NCI-H510A treated with DMSO at 0.1 percent for 48 hours (cell line): Measurements from ENCODE around the gene ADCY3.

Experiments used
- DNase-seq: peaks from one replicate; lab custom pipeline; 2025; lab: John Stamatoyannopoulos, UW

The ADCY3 gene

DNA sequence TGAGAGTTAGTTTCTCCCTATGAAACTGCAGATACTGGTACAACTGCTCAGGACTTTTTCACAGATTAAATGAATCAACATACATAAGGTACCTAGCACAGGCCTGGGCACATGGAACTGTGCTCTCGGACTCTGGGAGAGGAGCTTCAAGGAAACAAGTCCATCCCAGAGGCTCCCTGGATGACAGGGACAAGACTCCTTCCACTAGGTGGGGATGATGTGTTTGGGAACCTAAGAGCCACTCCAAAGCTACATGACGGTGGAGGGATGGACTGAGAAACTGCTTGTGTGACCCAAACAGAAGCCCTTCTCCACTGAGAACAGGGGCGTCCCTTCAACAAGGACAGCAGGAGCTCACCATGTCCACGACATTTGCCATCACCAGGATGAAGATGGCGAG, 89.7 kb downstream of the ADCY3 start:
- DNase-seq: no peak

GRCh38 chr2:24828238-24828996, 91.6 kb downstream of the ADCY3 start:
- no peak for DNase-seq

GRCh38 chr2:24827321-24828237, 92.5 kb downstream of the ADCY3 start:
- DNase-seq: peak; percentile 83

GRCh38 chr2:24826773-24827145, 93.3 kb downstream of the ADCY3 start:
- no peak for DNase-seq

- DNase-seq: no peak
Observed at GRCh38 chr2:24825883-24826772, 93.9 kb downstream of the ADCY3 start.

DNA sequence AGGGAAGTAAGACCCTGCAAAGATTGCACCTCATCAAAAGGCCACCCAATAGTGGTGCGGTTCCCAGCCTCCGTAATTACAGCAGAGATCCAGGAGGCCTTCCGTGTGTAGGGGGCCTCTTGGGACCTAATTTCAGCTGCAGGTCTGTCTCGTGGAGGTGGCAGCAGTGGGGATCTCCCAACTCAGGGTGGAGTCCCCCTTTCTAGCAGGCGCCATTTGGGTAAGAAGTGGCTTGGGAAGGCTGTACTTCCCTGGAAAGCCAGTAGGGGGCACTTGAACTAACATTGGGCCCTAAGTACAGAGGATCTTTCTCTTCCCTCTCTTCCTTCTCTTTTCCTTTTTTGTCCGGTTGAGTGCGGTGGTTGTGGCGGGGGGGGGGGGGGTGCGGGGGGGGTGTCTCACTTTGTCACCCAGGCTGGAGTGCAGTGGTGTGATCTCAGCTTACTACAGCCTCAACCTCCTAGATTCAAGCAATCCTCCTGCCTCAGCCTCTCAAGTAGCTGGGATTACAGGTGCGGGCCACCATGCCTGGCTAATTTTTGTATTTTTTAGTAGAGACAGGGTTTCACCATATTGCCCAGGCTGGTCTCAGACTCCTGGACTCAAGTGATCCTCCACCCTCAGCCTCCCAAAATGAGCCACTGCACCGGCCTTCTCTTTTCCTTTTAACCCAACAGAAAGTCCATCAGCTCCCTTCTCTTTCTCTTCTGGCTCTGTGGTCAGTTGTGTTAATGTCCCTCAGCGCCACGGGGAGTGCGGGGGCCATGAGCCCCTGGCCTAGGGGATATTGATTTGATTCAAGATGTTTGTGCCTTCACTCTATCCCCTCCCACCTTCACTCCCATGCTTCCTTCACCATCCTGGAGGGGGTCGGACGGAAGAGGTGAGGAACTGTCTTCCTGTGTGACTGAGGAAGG, 94.8 kb downstream of the ADCY3 start:
- DNase-seq: no peak

- DNase-seq: no peak
Observed at GRCh38 chr2:24824071-24824588, 95.9 kb downstream of the ADCY3 start.

DNA sequence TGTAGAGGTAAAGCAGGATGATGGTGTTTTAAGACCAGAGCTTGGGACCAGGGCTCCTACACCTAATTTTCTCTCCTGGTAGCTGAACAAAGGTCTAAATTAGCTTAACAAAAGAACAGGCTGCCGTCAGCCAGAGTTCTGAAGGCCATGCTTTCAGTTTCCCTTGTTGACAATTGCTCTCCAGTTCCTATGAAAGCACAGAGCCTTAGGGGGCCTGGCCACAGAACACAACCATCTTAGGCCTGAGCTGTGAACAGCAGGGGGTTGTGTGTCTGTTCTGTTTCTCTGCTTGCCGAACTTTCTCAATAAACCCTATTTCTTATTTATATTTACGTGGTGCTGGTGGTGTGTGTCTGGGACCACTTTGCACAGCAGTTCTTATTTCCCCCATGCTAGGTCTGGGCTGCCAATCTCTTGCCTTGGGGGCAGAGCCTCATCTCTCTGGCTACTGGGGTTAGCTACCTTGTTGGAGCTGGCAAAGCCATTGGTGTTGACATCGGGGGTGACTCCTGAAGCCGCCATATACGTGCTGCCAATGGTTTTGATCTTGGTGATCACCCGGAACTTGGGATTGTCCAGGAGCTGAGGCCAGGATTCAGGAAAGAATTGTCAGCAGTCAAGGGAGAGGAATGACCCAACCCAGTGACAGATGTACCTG, 97.9 kb downstream of the ADCY3 start:
- no peak for DNase-seq

GRCh38 chr2:24821433-24821891, 98.6 kb downstream of the ADCY3 start:
- DNase-seq: no peak

DNA sequence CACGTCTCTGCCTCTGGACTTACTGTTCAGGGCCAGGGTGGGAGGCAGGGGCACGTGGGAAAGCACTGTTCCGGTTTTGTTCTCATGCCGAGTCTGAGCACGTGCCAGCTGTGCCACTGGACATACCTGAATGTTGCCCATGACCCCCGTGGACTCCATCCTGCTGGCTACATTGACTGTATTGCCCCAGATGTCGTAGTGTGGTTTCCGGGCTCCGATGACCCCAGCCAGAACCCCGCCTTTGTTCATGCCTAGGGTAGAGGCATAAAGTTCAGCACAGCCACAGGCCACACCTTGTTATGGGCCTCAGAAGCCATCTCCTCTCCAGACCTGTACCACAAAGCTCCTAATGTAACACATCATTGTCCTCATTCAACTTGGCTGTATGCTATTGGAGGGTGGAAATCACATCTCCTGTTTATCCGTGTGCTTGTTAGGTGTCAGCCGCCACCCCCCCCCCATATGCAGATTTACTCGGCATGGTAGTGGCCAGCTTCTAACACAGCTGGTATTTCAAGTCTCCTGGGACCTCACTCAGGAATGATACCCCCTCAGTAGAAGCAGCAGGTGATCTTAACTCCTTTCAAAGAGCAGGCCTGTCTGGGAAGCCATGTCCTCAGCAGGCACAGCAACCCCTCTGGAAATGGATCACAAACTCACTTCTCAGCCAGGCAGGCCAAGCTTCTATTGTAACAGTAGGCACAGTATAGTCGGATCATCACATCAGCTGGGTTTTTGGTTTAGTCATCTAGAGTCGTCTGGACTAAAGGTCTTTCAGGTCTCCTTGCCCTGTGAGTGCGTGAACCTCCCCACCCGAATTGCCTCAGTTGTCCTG, 99.2 kb downstream of the ADCY3 start:
- no peak for DNase-seq

DNA sequence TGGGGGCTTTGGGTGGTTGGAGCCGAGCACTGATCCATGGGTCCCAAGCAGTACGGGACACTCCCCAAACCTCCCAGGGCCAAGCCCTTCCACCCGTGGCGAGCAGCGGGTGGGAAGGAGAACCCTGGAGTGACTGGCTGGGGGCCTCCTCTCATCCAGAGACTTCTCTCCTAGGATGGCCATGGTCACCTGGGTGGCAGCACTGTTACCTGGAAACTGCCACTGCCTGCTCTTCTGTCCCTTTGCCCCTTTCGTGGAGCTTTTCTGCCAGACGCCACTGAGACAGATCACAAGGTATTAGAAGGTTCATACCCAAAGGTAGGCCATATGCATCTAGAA, 99.9 kb downstream of the ADCY3 start:
- no peak for DNase-seq

DNA sequence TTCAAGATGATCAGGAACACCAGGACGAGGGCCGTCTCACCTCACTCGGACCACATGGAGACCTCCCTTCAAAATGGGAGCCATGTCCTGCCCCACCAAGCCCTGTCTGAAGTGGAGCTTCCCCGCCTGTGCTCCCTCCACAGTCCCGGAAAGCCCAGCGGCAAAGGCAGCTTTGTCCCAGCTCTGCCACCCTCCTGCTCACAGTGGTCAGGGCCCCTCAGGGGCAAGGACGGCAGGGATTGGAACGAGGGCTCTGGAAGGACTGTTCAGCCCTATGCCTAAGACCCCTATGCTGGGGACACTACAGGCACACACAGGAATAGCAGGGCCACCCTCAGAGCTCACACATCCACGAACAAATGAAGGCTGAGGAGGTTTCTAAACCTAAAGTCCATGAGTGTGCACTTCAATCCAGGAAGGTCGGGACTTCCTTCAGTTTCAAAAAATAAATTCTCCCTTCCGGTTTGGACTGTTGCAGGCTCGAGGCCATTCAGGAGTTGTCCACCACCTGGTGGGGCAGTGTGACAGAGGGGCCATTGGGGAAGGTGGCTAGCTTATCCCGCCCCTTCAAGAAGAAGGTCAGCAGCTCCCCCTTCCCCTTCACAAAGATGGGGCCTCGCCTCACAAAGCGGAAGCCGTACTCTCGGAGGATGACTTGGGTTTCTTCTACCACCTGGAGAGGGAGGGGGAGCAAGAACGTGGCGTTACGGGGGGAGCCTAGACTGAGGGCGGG, 100.4 kb downstream of the ADCY3 start:
- no peak for DNase-seq

GRCh38 chr2:24818721-24819167, 101.3 kb downstream of the ADCY3 start:
- DNase-seq: no peak

GRCh38 chr2:24816884-24817283, 103.2 kb downstream of the ADCY3 start:
- DNase-seq: no peak

- DNase-seq: no peak
Observed at GRCh38 chr2:24816404-24816803, 103.6 kb downstream of the ADCY3 start.

DNA sequence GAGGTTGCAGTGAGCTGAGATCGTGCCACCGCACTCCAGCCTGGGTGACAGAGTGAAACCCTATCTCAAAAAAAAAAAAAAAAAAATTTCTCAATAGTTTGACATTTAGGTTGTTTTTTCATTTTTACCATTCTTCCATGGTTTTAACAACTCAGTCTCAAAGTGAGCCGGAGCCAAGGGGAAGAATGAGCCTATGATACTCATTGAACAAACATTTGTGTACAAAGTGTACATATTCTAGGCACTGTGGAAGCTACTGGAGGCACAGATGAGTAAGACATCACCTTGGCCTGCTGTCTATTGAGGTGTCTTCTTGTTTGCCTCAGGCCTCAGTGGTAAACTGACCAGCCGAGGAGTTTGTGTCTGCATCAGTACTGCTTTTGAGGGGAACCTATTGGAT, 104.9 kb downstream of the ADCY3 start:
- DNase-seq: no peak

DNA sequence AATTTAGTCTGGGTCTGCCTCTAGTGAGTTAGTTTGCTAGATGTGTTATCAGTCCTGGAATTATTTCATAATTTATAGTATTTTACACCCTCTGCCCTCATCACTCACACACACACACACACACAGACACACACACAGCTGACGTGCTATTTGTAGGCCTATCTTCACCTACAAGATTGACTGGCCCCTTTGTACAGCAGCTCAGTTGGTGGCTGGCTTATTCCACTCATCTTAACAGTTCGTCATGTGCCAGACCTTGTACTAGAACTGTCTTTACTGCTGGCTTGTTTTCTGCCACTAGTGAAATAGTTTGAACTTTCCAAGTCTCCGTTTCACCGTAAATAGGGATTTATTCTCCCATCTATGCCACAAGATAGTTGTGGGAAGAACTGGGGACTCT, 105.5 kb downstream of the ADCY3 start:
- no peak for DNase-seq

GRCh38 chr2:24813691-24814137, 106.3 kb downstream of the ADCY3 start:
- DNase-seq: no peak
